Gastroesophageal sphincter (tissue), 4 donors: ENCODE measurements around the gene CFAP99. TPM values are rescaled to one million over a fixed set of nuclear protein-coding genes. Genes with fewer than 3 reads are reported as not detected.

Experiments
- ATAC-seq: fragments of 150-250 bp; one replicate; pipeline ENCODE4 v1.9.1; 2016; ENCODE audit warnings: mild to moderate bottlenecking, moderate library complexity
- H3K27ac ChIP-seq, 4 donors: fragments of 200-600 bp; sonication (generic) in 3 of 4; 1 replicate in 3 of 4; 2 replicates in 1 of 4; pipeline ENCODE4 v1.5.1; 2016 to 2019
- H3K27me3 ChIP-seq: fragments of 200-600 bp; sonication (generic); one replicate; pipeline ENCODE4 v1.5.1; 2019
- H3K36me3 ChIP-seq, 2 donors: fragments of 200-600 bp; sonication (generic); one replicate each; pipeline ENCODE4 v1.5.1; 2019; ENCODE audit warnings: control low read depth in 1 of 2
- H3K4me1 ChIP-seq, 3 donors: fragments of 200-600 bp; sonication (generic); 1 replicate in 2 of 3; 2 replicates in 1 of 3; pipeline ENCODE4 v1.5.1; 2016 to 2019; ENCODE audit warnings: control low read depth in 2 of 3
- H3K4me3 ChIP-seq, 2 donors: fragments of 200-600 bp; sonication (generic); one replicate each; pipeline ENCODE4 v1.5.1; 2019; ENCODE audit warnings: mild to moderate bottlenecking in 1 of 2, moderate library complexity in 1 of 2
- H3K9me3 ChIP-seq, 3 donors: fragments of 200-600 bp; sonication (generic); one replicate each; pipeline ENCODE4 v1.5.1; 2017 to 2019; ENCODE audit warnings: control low read depth in 2 of 3
- EP300 ChIP-seq: sonication (generic); formaldehyde crosslinking; IDR thresholded peaks from one replicate; pipeline ENCODE4 v1.6.1; 2017; ENCODE audit warnings: antibody characterized with exemption, mild to moderate bottlenecking
- POLR2A ChIP-seq, 2 donors: fragments of 450-650 bp; IDR thresholded peaks; one replicate each; pipeline ENCODE4 v1.6.1; 2017; ENCODE audit warnings: antibody characterized with exemption in 2 of 2, mild to moderate bottlenecking in 2 of 2, moderate library complexity in 1 of 2
- POLR2AphosphoS5 ChIP-seq: sonication (generic); formaldehyde crosslinking; IDR thresholded peaks from one replicate; pipeline ENCODE4 v1.6.1; 2017; ENCODE audit warnings: antibody characterized with exemption
- WGBS, 2 donors: methylation state at CpG; one replicate each; pipeline ENCODE4 v1.1.5; 2018; ENCODE audit warnings: low coverage in 1 of 2; 5-methylcytosine and 5-hydroxymethylcytosine counted together
- total RNA-seq, 4 donors: library from RNA; depleted of rRNA; stranded (reverse); fragments of >200 nt; gene quantifications; one replicate each; pipeline ENCODE4 v1.1.0, GENCODE V29; 2016
- TF ChIP-seq, protein P1 (sequence below), 4 experiments: fragments of 200-600 bp in 2 of 4; fragments of 450-650 bp in 2 of 4; sonication (generic) in 1 of 4; IDR thresholded peaks; one replicate each; pipeline ENCODE4 v1.5.1; 2017 to 2019; ENCODE audit warnings: antibody characterized with exemption in 4 of 4, mild to moderate bottlenecking in 2 of 4, moderate library complexity in 2 of 4

Gene CFAP99
- total RNA-seq, 4 donors from 2014 or later: not detected

DNA sequence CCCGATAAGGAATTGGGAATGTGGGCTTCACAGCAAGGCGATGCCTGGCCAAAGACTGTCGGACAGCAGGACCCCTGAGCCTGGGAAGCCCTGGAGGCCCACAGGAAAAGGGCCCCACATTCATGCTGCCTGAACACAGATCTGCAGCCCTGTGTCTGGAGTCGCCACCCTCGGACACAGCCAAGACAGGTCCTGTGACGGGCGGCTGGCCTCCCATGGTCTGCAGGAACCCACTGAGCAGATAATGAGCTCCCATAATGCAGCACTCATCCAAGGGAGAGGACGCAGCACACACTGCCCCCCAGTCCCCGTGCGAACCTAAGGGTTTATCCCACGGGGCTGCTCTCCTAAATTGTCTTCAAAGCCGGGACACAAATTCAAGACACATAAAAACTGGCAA lies 30.9 kb upstream of the CFAP99 start:
- Histone ChIP-seq H3K36me3 (no peaks in the 10 kb centered on the region), H3K4me1 (no peaks in the 10 kb centered on the region), H3K27ac (no peak overlapping the region), H3K9me3 (no peaks in the 10 kb centered on the region), H3K27me3 (peaks cover under 1% of the 10 kb centered on the region), H3K4me3 (no peak overlapping the region)
- WGBS, 2 donors: 79% methylated on average over 2 of the region's 12 CpGs; no CpG with 5 or more reads in 1 of the 2 donors
- ATAC-seq: no peak
- TF ChIP-seq POLR2A (IDR thresholded peaks at IDR 0.05) (no peak), EP300 (no peak), POLR2AphosphoS5 (no peak)
- TF ChIP-seq, protein P1, sequence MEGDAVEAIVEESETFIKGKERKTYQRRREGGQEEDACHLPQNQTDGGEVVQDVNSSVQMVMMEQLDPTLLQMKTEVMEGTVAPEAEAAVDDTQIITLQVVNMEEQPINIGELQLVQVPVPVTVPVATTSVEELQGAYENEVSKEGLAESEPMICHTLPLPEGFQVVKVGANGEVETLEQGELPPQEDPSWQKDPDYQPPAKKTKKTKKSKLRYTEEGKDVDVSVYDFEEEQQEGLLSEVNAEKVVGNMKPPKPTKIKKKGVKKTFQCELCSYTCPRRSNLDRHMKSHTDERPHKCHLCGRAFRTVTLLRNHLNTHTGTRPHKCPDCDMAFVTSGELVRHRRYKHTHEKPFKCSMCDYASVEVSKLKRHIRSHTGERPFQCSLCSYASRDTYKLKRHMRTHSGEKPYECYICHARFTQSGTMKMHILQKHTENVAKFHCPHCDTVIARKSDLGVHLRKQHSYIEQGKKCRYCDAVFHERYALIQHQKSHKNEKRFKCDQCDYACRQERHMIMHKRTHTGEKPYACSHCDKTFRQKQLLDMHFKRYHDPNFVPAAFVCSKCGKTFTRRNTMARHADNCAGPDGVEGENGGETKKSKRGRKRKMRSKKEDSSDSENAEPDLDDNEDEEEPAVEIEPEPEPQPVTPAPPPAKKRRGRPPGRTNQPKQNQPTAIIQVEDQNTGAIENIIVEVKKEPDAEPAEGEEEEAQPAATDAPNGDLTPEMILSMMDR (IDR thresholded peaks at IDR 0.05): no peak

DNA sequence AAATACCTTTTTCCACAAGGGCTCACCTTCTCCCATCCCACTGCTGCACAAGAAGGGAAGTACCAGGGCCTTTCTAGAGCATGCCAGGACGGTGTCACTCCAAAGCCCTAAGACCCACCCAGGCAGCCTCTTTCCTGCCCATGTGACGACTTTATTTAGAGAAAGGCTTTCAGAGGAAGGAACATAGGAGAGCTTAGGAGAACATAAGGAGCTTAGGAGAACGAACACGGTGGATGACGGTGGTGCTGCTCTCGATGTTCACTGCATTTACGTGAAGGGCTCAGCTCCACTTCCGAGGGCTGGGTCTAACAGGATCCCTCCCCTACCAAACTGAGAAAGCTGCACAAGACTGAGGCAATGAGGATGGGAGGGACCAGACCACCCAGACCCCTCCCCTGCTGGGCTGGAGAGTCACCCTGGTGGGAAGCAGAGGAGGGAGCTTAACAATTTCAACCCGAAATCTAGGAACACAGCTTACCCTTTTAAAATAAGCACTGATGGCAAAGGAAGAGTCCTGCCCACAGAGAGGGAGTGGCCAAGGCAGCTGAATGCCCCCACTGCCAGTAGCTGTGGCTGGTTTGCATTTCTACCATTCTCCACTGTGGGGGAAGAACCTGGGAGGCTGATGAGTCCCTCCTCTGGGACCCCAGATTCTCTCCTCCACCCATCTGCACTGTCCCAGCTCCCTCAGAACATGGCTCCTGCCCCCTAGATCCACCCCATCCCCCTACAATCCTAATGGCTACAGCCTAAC lies 30.1 kb upstream of the CFAP99 start:
- Histone ChIP-seq H3K4me1 (no peaks in the 10 kb centered on the region), H3K4me3 (no peak overlapping the region), H3K9me3 (no peaks in the 10 kb centered on the region), H3K27ac (no peak overlapping the region), H3K36me3 (no peaks in the 10 kb centered on the region), H3K27me3 (peaks cover 4% of the 10 kb centered on the region)
- 33 to 54% methylated on average over 4 to 5 of the region's 9 CpGs for WGBS, 2 donors
- TF ChIP-seq POLR2AphosphoS5 (no peak), POLR2A (IDR thresholded peaks at IDR 0.05) (no peak), EP300 (no peak)
- TF ChIP-seq, protein P1 (IDR thresholded peaks at IDR 0.05): no peak
- no peak for ATAC-seq

DNA sequence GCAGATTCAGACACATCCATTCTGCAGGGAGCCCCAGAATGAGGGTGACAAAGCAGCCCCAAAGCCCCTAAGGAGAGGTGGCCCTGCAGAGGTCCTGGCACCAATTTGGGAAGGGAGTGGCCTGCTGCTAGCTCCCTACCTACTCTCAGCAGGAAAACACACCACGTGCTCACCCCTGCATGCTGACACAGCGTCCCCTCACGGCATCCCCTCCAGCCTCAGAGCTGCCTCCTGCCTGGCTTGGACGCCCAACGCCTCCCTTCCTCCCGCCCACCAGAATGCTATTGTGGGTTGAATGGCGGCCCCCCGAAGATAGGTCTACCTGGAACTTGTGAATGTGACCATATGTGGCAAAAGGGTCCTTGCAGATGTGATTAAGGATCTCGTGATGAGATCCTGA lies 29.1 kb upstream of the CFAP99 start:
- ATAC-seq: no peak
- Histone ChIP-seq H3K36me3 (no peaks in the 10 kb centered on the region), H3K9me3 (no peaks in the 10 kb centered on the region), H3K4me1 (peaks cover 0 to 3% (median 0%) of the 10 kb centered on the region in 3 donors), H3K4me3 (no peak overlapping the region), H3K27me3 (peaks cover 4% of the 10 kb centered on the region), H3K27ac (no peak overlapping the region)
- TF ChIP-seq EP300 (no peak), POLR2A (IDR thresholded peaks at IDR 0.05) (no peak), POLR2AphosphoS5 (no peak)
- TF ChIP-seq, protein P1 (IDR thresholded peaks at IDR 0.05): no peak
- 86 to 88% methylated on average over 1 to 8 of the region's 9 CpGs for WGBS, 2 donors

DNA sequence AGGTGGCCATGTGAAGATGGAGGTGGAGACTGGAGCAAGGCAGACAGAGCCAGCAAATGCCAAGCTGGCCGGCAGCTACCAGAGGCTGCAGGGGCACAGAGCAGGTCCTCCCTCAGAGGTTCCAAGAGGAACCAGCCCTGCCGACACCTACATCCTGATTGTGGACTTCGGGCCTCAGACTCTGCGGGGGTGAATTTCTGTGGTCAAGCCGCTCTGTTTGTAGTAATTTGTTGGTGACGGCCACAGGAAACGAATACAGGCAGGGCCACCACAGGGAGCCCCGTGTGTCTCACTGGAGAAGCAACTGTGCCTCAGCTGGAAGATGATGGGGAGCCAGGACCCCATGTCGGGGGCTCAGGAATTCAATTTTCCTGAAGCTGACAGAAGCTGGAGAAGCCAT lies 28.6 kb upstream of the CFAP99 start:
- H3K36me3 ChIP-seq: no peaks in the 10 kb centered on the region

More for the DNA sequence above, 28.6 kb upstream of the CFAP99 start:
- Histone ChIP-seq H3K9me3 (no peaks in the 10 kb centered on the region), H3K4me1 (peaks cover 0 to 3% (median 0%) of the 10 kb centered on the region in 3 donors), H3K27ac (no peak overlapping the region), H3K27me3 (peaks cover 4% of the 10 kb centered on the region), H3K4me3 (no peak overlapping the region)
- WGBS, 2 donors: 40 to 75% methylated on average over 2 to 5 of the region's 9 CpGs
- no peak for ATAC-seq
- TF ChIP-seq POLR2A (IDR thresholded peaks at IDR 0.05): no peak
- TF ChIP-seq, protein P1 (IDR thresholded peaks at IDR 0.05): no peak
- TF ChIP-seq POLR2AphosphoS5: no peak
- TF ChIP-seq EP300: no peak
